K562 (cell line): ENCODE measurements around the gene CIAPIN1.

Experiments
- CREM ChIP-seq: IDR thresholded peaks from 2 replicates; pipeline ENCODE4 v1.6.1; 2014; ENCODE audit warnings: antibody characterized with exemption, low read depth
- CTCF ChIP-seq, 3 experiments: IDR thresholded peaks in 2 of 3; conservative IDR thresholded peaks in 1 of 3; 2 replicates each; pipeline ENCODE4 v1.5.1; 2011 to 2012; ENCODE audit warnings: low read length in 3 of 3, mild to moderate bottlenecking in 3 of 3, control low read depth in 2 of 3, improper control_type of control experiment in 1 of 3, inconsistent platforms in 1 of 3, low read depth in 1 of 3, mixed read lengths in 1 of 3, moderate library complexity in 1 of 3; ENCODE audit not compliant: insufficient read depth in 2 of 3
- EP300 ChIP-seq: IDR thresholded peaks from 2 replicates; pipeline ENCODE4 v1.6.1; 2012; ENCODE audit warnings: low read length, improper control_type of control experiment
- FOXK2 ChIP-seq, 2 experiments: fragments of 450-650 bp; IDR thresholded peaks in 1 of 2; conservative IDR thresholded peaks in 1 of 2; 2 replicates each; pipeline ENCODE4 v1.6.1; 2016; ENCODE audit warnings: low read depth in 2 of 2, mild to moderate bottlenecking in 1 of 2
- JUNB ChIP-seq: fragments of 450-650 bp; formaldehyde crosslinking; conservative IDR thresholded peaks from 2 replicates; pipeline ENCODE4 v1.4.0; 2020; ENCODE audit warnings: mild to moderate bottlenecking
- MAFK ChIP-seq: IDR thresholded peaks from 2 replicates; pipeline ENCODE4 v1.6.1; 2011; ENCODE audit warnings: low read length, improper control_type of control experiment
- NONO ChIP-seq, 2 experiments: fragments of 200-400 bp in 1 of 2; fragments of 450-650 bp in 1 of 2; formaldehyde crosslinking in 1 of 2; IDR thresholded peaks; 2 replicates each; pipeline ENCODE4 v1.6.1; 2017; ENCODE audit warnings: low read depth in 2 of 2, mild to moderate bottlenecking in 2 of 2, moderate library complexity in 2 of 2, low read length in 1 of 2
- RBM34 ChIP-seq: fragments of 200-400 bp; formaldehyde crosslinking; IDR thresholded peaks from 2 replicates; pipeline ENCODE4 v1.6.1; 2018; ENCODE audit warnings: low read length, borderline replicate concordance; ENCODE audit not compliant: insufficient read depth
- RFX5 ChIP-seq: IDR thresholded peaks from 2 replicates; pipeline ENCODE4 v1.6.1; 2011; ENCODE audit warnings: low read depth, mild to moderate bottlenecking, improper control_type of control experiment, low read length
- WHSC1 ChIP-seq: IDR thresholded peaks from one replicate; pipeline ENCODE4 v1.6.1; 2012; ENCODE audit warnings: low read length, control low read depth, inconsistent platforms
- ZBTB26 ChIP-seq: fragments of 450-650 bp; formaldehyde crosslinking; IDR thresholded peaks from 2 replicates; pipeline ENCODE4 v1.4.0; 2022; ENCODE audit warnings: missing genetic modification characterization
- ZNF324 ChIP-seq: fragments of 250-450 bp; sonication (Bioruptor Pico); IDR thresholded peaks from 2 replicates; pipeline ENCODE4 v1.4.0; 2020; ENCODE audit warnings: mild to moderate bottlenecking

GRCh38 chr16:57405097-57405496, 42.1 kb downstream of the CIAPIN1 start:
- TF ChIP-seq CTCF (IDR thresholded peaks at IDR 0.05 in 2 of 3, conservative IDR thresholded peaks at IDR 0.05 in 1 of 3; ENCODE audit: insufficient read depth in 2 of 3, low read depth in 1 of 3, low read length in 3 of 3) (no peak), CREM (no peak), ZNF324 (CRISPR knock-in tag) (no peak), NONO (IDR thresholded peaks at IDR 0.05; ENCODE audit: low read depth in 2 of 2, low read length in 1 of 2) (no peak), WHSC1 (no peak), EP300 (no peak), ZBTB26 (no peak), RBM34 (no peak), RFX5 (no peak), MAFK (no peak), JUNB (CRISPR knock-in tag) (no peak), FOXK2 (conservative IDR thresholded peaks at IDR 0.05 in 1 of 2, IDR thresholded peaks at IDR 0.05 in 1 of 2; ENCODE audit: low read depth in 2 of 2) (no peak)
